ENCODE results near the gene MRI1. TPM values are rescaled to one million over a fixed set of nuclear protein-coding genes. Genes with fewer than 3 reads are reported as not detected.

MRI1 gene
- total RNA-seq, 1 experiment from 2014 or later, result 19.6 TPM

GRCh38 chr19:13741893-13742292 is 22.4 kb upstream of the MRI1 start:
- Histone ChIP-seq H3K9me2 (ENCODE audit: insufficient read depth) (no peaks in the 10 kb centered on the region), H4K20me1 (ENCODE audit: insufficient read depth) (no peaks in the 10 kb centered on the region), H2AFZ (ENCODE audit: low read depth, low read length, poor library complexity, severe bottlenecking) (no peak overlapping the region), H3K9me3 (ENCODE audit: control insufficient read depth in 1 of 2, insufficient read depth in 1 of 2, low read depth in 1 of 2, low read length in 2 of 2) (peaks cover 0 to 1% of the 10 kb centered on the region in 2 experiments; a peak in 1 of 4 replicates), H3K79me2 (ENCODE audit: insufficient read depth, low read length) (no peaks in the 10 kb centered on the region), H3K4me2 (ENCODE audit: low read length) (no peak overlapping the region), H3K9ac (ENCODE audit: low read length) (no peak overlapping the region), H3K4me3 (replicated peaks in 1 of 2; ENCODE audit: low read depth in 1 of 2, low read length in 2 of 2) (no peak overlapping the region), H3K36me3 (ENCODE audit: control insufficient read depth in 1 of 2, insufficient read depth in 2 of 2, low read length in 2 of 2) (peaks cover 0 to 9% of the 10 kb centered on the region in 2 experiments; a peak in 1 of 4 replicates), H3K27me3 (ENCODE audit: insufficient read depth, low read length) (no peaks in the 10 kb centered on the region), H3K27ac (ENCODE audit: low read depth, low read length) (no peak overlapping the region), H3K4me1 (ENCODE audit: control insufficient read depth in 1 of 2, insufficient read depth in 2 of 2, low read length in 2 of 2) (peaks cover 0 to 9% of the 10 kb centered on the region in 2 experiments; a peak in 2 of 4 replicates)
- ChIA-PET POLR2A (interaction anchor here (1.1 kb wide), 1 partner anchor 10 kb away, joined by 3 read pairs; no protein-coding TSS in a partner anchor), CTCF (no interaction called here), RAD21 (ENCODE audit: low non-redundant PET in 1 of 2, low total read pairs in 2 of 2, uncharacterized antibody in 2 of 2, unreplicated experiment in 2 of 2) (no interaction called here)
- BruUV-seq (replicated peaks), result no TSS peak
- intact Hi-C loops (cut with micrococcal nuclease), result no loop called here
- no peak for ATAC-seq
- DNase-seq (ENCODE audit: low read depth, low spot score), result no peak
- no peak for TF ChIP-seq ELF1 (IDR thresholded peaks at IDR 0.05; ENCODE audit: borderline replicate concordance, low read depth)
- no peak for TF ChIP-seq YY1 (IDR thresholded peaks at IDR 0.05; ENCODE audit: extremely low read depth, insufficient replicate concordance, low read depth, low read length)
- no peak for TF ChIP-seq MAX (IDR thresholded peaks at IDR 0.05)
- TF ChIP-seq TCF7L2 (IDR thresholded peaks at IDR 0.05; ENCODE audit: borderline replicate concordance, extremely low read depth, insufficient read depth, insufficient read length), result no peak
- no peak for TF ChIP-seq CTCF (IDR thresholded peaks at IDR 0.05 in 2 of 3, conservative IDR thresholded peaks at IDR 0.05 in 1 of 3; ENCODE audit: borderline replicate concordance in 1 of 3, insufficient read depth in 1 of 3, low read depth in 2 of 3, low read length in 2 of 3)
- TF ChIP-seq POLR2AphosphoS5 (IDR thresholded peaks at IDR 0.05; ENCODE audit: low read depth, low read length), result no peak
- TF ChIP-seq ZBTB33 (IDR thresholded peaks at IDR 0.05; ENCODE audit: extremely low read depth, insufficient replicate concordance, low read length), result no peak
- TF ChIP-seq RAD21 (IDR thresholded peaks at IDR 0.05; ENCODE audit: low read depth), result no peak
- no peak for TF ChIP-seq SIN3A (IDR thresholded peaks at IDR 0.05; ENCODE audit: low read depth)
- TF ChIP-seq REST (IDR thresholded peaks at IDR 0.05; ENCODE audit: low read depth), result no peak
- no peak for TF ChIP-seq EGR1 (IDR thresholded peaks at IDR 0.05; ENCODE audit: low read depth)
